ENCODE measurements around the gene EXOC3.

DNA sequence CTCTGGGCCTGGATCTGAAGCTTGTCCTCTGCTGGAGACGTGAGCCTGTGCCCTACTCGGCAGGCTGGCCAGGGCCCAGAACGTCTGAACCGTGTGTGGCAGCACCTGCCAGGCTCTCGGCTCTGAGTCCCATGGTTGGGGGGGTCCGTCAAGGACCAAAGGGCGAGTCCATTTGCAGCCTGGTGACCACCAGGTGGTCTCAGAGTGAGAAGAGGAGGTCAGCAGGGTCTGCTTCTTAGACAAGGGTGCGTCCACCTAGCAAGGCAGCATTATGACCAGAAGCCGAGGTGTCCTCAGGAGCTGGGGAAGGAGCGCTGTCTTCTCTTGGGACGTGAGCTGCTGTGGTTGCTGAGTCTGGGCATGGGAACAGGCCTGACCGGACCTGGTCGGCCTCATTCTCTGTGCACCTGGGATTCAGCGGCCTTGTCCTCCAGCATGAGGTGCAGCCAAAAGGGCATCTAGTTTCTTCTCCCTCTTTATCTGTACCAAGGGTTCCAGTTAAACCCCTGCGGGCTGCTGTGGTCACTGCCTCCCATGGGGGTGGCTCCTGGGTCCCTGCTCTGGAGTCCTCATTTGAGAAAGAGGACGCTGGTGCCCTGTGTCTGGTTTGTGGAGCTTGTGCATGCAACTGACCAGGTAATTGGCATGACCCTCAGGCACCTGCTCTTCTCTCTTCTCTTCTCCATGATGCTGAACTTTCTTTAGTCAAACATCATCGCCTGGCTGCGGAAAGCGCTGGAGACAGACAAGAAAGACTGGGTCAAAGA lies 14.4 kb downstream of the EXOC3 start:
- TF ChIP-seq POLR2AphosphoS5 (IDR thresholded peaks at IDR 0.05; ENCODE audit: low read depth, low read length) (no peak), SIN3A (IDR thresholded peaks at IDR 0.05; ENCODE audit: low read depth) (no peak), POLR2A (IDR thresholded peaks at IDR 0.05; ENCODE audit: borderline replicate concordance, extremely low read depth, insufficient read depth, insufficient read length) (no peak), CEBPB (IDR thresholded peaks at IDR 0.05; ENCODE audit: low read depth) (no peak), EZH2phosphoT487 (IDR thresholded peaks at IDR 0.05; ENCODE audit: borderline replicate concordance) (no peak), SP1 (IDR thresholded peaks at IDR 0.05; ENCODE audit: low read depth) (no peak)
- TF ChIP-seq, protein P1, sequence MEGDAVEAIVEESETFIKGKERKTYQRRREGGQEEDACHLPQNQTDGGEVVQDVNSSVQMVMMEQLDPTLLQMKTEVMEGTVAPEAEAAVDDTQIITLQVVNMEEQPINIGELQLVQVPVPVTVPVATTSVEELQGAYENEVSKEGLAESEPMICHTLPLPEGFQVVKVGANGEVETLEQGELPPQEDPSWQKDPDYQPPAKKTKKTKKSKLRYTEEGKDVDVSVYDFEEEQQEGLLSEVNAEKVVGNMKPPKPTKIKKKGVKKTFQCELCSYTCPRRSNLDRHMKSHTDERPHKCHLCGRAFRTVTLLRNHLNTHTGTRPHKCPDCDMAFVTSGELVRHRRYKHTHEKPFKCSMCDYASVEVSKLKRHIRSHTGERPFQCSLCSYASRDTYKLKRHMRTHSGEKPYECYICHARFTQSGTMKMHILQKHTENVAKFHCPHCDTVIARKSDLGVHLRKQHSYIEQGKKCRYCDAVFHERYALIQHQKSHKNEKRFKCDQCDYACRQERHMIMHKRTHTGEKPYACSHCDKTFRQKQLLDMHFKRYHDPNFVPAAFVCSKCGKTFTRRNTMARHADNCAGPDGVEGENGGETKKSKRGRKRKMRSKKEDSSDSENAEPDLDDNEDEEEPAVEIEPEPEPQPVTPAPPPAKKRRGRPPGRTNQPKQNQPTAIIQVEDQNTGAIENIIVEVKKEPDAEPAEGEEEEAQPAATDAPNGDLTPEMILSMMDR (IDR thresholded peaks at IDR 0.05 in 2 of 3, conservative IDR thresholded peaks at IDR 0.05 in 1 of 3; ENCODE audit: borderline replicate concordance in 1 of 3, insufficient read depth in 1 of 3, low read depth in 2 of 3, low read length in 2 of 3) = no peak
- TF ChIP-seq, protein P2, sequence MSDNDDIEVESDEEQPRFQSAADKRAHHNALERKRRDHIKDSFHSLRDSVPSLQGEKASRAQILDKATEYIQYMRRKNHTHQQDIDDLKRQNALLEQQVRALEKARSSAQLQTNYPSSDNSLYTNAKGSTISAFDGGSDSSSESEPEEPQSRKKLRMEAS (IDR thresholded peaks at IDR 0.05) = no peak
